ENCODE measurements around the gene GRAMD1C. TPM values are rescaled to one million over a fixed set of nuclear protein-coding genes. Genes with fewer than 3 reads are reported as not detected.

The GRAMD1C gene
- total RNA-seq, 2 donors from 2014 or later, result 0.32 to 0.56 TPM

DNA sequence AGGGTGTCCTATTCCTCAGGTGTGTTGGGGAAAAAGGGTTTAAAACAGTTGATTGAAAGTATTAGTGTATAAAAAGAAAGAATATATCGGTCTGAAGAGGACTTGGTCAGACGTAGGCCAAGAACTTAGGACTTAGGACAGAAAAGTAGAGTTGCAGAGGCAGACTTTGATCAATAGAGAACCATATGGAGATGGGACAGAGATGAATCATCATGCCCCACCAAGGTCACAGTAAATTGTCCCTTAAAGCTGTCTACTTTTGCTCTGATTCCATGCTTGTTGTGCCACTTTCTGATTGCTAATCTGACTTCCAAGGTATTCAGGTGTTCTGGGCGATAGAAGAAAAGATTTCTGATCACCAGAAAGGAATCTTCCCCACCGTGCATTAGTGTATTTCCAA, 56.3 kb downstream of the GRAMD1C start:
- Mint-ChIP-seq H3K4me1 (peaks cover 5% of the 10 kb centered on the region), H3K4me3 (no peak overlapping the region), H3K9me3 (no peaks in the 10 kb centered on the region), H3K36me3 (ENCODE audit: low read depth) (no peaks in the 10 kb centered on the region), H3K27ac (no peak overlapping the region), H3K27me3 (no peaks in the 10 kb centered on the region)
- no peak for ATAC-seq (replicated peaks)

DNA sequence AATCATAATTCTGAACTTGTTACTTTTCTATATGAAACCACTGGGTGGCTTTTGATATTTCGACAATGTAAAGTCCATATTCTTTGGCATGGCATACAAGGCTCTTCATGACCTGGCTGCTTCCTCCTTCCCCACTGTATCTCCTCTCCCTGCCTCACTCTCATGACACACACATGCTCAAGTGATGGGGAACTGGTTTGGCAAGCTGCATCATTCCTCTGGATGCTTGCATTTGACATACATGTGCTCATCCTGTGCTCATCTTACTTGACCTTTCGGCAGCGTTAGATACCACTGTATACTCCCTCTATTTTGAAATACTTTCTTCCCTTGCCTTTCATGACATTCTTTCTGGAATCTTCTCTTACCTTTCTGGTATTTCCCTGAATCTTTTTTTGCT, 57.4 kb downstream of the GRAMD1C start:
- H3K9me3 Mint-ChIP-seq, result no peaks in the 10 kb centered on the region
- H3K27ac Mint-ChIP-seq, result no peak overlapping the region
- H3K4me3 Mint-ChIP-seq, result no peak overlapping the region
- peaks cover 5% of the 10 kb centered on the region for H3K4me1 Mint-ChIP-seq
- no peak for ATAC-seq (replicated peaks)
- no peaks in the 10 kb centered on the region for H3K36me3 Mint-ChIP-seq (ENCODE audit: low read depth)
- no peaks in the 10 kb centered on the region for H3K27me3 Mint-ChIP-seq

DNA sequence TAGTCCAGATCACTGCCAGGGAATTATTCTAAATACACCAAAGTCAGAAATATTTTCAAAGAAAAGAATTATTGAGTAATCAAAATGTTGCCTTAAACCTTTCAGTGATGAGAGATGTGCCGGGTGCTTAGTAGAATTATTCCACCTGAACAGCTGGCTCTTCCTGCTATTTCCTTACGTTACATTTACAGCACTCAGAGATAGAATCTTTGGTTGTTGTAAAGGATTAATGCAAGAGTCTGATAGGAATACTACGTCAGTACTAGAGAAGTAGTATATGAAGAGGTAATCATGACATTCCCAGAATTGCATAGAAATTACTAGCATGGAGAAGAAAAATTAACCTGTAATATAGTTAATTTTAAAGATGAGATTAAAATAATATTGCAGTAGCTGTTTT, 58.3 kb downstream of the GRAMD1C start:
- ATAC-seq (replicated peaks), result no peak
- H3K27ac Mint-ChIP-seq, result no peak overlapping the region
- H3K27me3 Mint-ChIP-seq, result no peaks in the 10 kb centered on the region
- peaks cover 5% of the 10 kb centered on the region for H3K4me1 Mint-ChIP-seq
- no peaks in the 10 kb centered on the region for H3K9me3 Mint-ChIP-seq
- peak overlapping the region; percentile 41 for H3K4me3 Mint-ChIP-seq
- H3K36me3 Mint-ChIP-seq (ENCODE audit: low read depth), result no peaks in the 10 kb centered on the region

DNA sequence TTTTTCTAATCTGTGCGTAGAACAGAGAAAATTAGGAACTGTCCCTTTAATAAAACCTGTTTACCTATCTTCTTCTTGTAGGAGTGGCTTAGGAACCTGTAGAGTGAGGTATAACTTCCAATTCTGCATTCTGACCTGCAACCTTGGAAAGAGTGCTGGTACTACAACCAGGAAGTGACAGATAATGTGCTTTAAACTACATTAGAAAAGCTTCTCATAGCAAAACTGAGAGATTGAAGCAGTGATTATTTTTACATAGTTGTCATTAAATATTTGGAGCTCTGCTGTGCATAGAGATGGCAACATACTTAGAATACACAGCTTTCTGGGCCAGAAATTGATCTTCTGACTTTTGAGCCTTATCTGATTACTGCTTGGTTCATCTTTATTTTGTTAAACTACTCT, 58.8 kb downstream of the GRAMD1C start:
- peak; percentile 24 for ATAC-seq (replicated peaks)
- Mint-ChIP-seq H3K36me3 (ENCODE audit: low read depth) (no peaks in the 10 kb centered on the region), H3K27me3 (no peaks in the 10 kb centered on the region), H3K9me3 (no peaks in the 10 kb centered on the region), H3K27ac (no peak overlapping the region), H3K4me1 (peaks cover 5% of the 10 kb centered on the region), H3K4me3 (peak overlapping the region; percentile 41)

DNA sequence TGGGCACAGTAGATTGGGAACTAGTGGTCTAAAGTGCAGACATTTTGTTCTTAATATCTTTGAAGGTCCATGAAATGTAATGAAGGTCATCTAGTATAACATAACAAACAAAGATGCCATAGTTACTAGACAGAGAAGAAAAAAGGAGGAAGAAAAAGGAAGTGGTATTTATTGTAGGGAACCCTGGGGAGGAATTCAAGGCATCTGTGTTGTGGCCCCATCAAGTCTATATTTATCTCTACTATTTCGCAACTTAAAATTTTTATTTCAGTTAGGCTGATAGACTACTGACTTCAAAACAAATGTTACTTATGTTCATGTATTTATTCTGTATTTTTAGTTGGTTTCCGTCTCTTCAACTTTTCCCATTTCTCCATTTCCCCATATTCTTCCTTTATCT, 60.3 kb downstream of the GRAMD1C start:
- Mint-ChIP-seq H3K9me3 (no peaks in the 10 kb centered on the region), H3K36me3 (ENCODE audit: low read depth) (no peaks in the 10 kb centered on the region), H3K4me1 (peaks cover 5% of the 10 kb centered on the region), H3K4me3 (no peak overlapping the region), H3K27ac (no peak overlapping the region), H3K27me3 (peaks cover 4% of the 10 kb centered on the region)
- no peak for ATAC-seq (replicated peaks)

DNA sequence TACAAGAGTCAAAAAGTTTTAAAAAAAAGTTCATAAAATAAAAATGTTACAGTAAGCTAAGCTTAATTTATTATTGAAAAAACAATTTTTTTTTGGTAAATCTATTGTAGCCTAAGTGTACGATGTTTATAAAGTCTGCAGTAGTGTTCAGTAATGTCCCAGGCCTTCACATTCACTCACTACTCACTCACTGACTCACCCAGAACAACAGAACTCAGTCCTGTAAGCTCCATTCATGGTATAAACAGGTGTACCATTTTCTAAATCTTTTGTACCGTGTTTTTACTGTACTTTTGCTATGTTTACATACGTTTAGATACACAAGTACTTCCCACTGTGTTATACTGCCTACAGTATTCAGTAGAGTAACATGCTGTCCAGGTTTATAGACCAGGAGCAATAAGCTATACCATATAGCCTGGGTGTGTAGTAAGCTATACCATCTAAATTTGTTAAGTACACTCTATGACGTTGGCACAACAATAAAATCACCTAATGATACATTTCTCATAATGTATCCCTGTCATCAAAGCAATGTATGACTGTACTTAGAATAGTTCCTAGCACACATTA, 68.1 kb downstream of the GRAMD1C start:
- H3K9me3 Mint-ChIP-seq, result no peaks in the 10 kb centered on the region
- H3K36me3 Mint-ChIP-seq (ENCODE audit: low read depth), result no peaks in the 10 kb centered on the region
- no peaks in the 10 kb centered on the region for H3K4me1 Mint-ChIP-seq

DNA sequence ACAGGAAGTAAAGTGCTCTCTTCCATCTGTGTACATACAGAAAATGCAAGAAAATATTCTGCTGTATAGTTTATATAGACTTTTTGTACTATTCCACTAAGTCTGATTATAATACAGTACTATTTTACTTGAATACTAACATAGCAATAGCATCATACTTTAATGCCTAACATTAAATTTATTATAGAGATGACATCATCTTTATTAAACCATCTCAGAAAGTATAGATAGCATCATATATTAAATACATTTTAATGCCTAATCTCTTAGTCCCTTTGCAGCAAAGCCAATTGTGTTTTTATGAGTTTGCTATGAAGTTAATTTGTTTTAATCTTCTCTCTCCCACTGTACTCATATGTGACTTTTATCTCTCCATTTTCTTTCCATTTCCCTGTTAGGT, 69.5 kb downstream of the GRAMD1C start:
- no peak overlapping the region for H3K4me3 Mint-ChIP-seq
- H3K4me1 Mint-ChIP-seq, result no peaks in the 10 kb centered on the region
- H3K27ac Mint-ChIP-seq, result no peak overlapping the region
- H3K36me3 Mint-ChIP-seq (ENCODE audit: low read depth), result no peaks in the 10 kb centered on the region
- no peak for ATAC-seq (replicated peaks)
- peaks cover 3% of the 10 kb centered on the region for H3K27me3 Mint-ChIP-seq
- no peaks in the 10 kb centered on the region for H3K9me3 Mint-ChIP-seq

More for the DNA sequence above, 68.1 kb downstream of the GRAMD1C start:
- no peak for ATAC-seq (replicated peaks)
- Mint-ChIP-seq H3K27ac (no peak overlapping the region), H3K4me3 (no peak overlapping the region), H3K27me3 (peaks cover 4% of the 10 kb centered on the region)

DNA sequence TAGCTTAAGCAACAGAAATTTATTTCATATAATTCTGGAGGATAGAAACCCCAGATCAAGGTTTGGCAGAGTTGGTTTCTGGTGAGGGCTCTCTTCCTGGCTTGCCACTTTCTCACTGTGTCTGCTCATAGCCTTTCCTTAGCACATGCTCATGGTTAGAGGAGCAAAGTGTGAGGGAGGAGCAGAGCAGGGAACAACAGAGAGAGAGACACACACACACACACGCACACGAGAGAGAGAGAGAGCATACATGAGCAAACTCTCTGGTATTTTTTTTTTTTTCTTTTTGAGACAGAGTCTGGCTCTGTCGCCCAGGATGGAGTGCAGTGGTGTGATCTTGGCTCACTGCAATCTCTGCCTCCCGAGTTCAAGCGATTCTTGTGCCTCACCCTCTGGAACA, 72.4 kb downstream of the GRAMD1C start:
- Mint-ChIP-seq H3K36me3 (ENCODE audit: low read depth) (no peaks in the 10 kb centered on the region), H3K4me3 (no peak overlapping the region), H3K9me3 (no peaks in the 10 kb centered on the region), H3K27me3 (no peaks in the 10 kb centered on the region), H3K27ac (no peak overlapping the region), H3K4me1 (no peaks in the 10 kb centered on the region)
- no peak for ATAC-seq (replicated peaks)

DNA sequence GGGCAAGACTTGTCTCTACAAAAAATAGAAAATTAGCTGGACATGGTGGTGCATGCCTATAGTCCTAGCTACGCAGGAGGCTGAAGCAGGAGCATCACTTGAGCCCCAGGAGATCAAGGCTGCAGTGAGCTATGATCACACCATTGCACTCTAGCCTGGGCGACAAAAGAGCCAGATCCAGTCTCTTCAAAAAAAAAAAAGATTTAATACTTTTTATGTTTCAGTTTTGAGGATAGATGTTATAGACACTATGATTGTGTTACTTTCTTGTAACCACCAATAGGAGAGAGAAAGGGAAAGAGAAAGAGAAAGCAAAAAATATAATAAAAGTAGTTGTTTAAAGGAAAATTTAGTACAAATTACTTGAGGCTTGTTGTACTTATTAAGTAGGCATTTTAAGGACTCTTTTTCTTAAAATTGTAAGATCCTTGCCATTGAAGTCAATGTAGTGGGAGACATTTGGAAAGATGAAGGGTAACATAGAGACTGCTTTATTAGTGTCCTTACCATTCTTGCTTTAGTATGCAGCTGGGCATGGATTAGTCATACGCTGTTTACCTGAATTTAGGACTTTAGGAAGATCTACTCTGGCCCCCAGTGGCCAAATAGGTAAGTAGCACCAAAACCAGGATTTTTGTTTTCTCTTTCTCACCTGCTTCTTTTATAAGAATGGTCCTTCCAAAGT, 74.1 kb downstream of the GRAMD1C start:
- Mint-ChIP-seq H3K4me3 (peak overlapping the region; percentile 38), H3K4me1 (no peaks in the 10 kb centered on the region), H3K27me3 (no peaks in the 10 kb centered on the region), H3K27ac (peak overlapping the region; percentile 43), H3K9me3 (no peaks in the 10 kb centered on the region), H3K36me3 (ENCODE audit: low read depth) (no peaks in the 10 kb centered on the region)
- ATAC-seq (replicated peaks), result peak; percentile 96

DNA sequence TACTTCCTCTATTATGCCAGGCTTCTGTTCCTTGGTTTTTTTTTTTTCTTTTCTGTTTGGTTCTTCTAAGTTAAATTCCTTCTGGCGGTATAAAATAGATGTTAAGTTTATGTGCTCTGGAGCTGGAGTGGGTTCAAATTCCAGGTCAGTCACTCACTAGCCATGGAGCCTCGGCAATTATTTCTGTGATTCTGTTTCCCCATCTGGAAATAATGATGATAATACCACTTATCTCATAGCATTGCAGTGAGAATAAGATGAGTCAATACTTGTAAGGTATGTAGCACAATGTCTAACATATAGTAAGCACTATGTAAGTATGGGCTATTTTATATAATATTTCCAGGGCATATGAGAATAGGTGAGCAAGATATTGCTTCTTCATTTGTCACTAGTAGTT, 76.1 kb downstream of the GRAMD1C start:
- no peak for ATAC-seq (replicated peaks)
- Mint-ChIP-seq H3K4me1 (no peaks in the 10 kb centered on the region), H3K9me3 (no peaks in the 10 kb centered on the region), H3K36me3 (ENCODE audit: low read depth) (no peaks in the 10 kb centered on the region), H3K27me3 (no peaks in the 10 kb centered on the region), H3K4me3 (no peak overlapping the region), H3K27ac (no peak overlapping the region)

DNA sequence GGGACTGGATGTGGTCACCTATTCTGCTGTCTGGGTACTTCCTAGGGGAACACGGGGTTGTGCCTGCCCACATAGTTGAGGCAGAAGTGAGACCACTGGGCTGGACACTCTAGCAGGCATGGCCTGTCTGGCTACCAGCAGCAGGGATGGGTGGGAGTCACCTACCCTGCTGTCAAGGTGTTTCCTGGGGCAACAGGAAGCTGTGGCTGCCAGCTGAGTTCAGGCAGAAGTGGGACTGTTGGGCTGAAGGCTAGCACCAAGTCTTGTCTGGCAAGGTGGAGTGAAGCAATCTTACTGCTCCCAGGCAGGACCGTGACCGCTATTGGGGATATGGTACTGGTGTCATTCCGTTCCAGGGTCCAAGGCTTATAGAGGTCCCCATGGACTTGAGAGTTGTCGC, 89.0 kb downstream of the GRAMD1C start:
- H3K27ac Mint-ChIP-seq, result no peak overlapping the region
- H3K4me3 Mint-ChIP-seq, result no peak overlapping the region
- peaks cover 12% of the 10 kb centered on the region for H3K9me3 Mint-ChIP-seq
- no peak for ATAC-seq (replicated peaks)
- peaks cover 18% of the 10 kb centered on the region for H3K27me3 Mint-ChIP-seq
- no peaks in the 10 kb centered on the region for H3K4me1 Mint-ChIP-seq
- H3K36me3 Mint-ChIP-seq (ENCODE audit: low read depth), result no peaks in the 10 kb centered on the region

DNA sequence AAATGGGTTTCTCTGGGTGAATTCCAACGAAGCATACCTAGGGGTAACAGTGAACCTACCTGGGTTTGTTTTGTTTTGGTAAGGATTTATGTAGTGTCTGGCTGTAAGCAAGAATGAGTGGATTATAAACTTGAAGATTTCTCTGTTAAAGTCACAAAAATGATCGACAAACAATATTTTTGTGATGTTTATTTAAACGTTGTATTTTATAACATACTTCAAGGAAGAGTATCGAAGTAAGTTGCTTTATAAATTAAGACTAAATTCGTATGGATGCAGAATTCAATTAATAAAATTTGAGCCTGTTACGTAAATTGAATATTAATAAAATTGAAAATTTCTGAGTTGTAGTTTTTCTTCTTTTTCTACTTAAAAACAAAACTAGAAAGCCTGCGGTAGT, 108.2 kb downstream of the GRAMD1C start:
- H3K9me3 Mint-ChIP-seq, result no peaks in the 10 kb centered on the region
- no peaks in the 10 kb centered on the region for H3K36me3 Mint-ChIP-seq (ENCODE audit: low read depth)
- ATAC-seq (replicated peaks), result no peak
- peaks cover 11% of the 10 kb centered on the region for H3K27me3 Mint-ChIP-seq
- no peak overlapping the region for H3K27ac Mint-ChIP-seq
- H3K4me3 Mint-ChIP-seq, result peak overlapping the region; percentile 72
- H3K4me1 Mint-ChIP-seq, result peaks cover 4% of the 10 kb centered on the region

DNA sequence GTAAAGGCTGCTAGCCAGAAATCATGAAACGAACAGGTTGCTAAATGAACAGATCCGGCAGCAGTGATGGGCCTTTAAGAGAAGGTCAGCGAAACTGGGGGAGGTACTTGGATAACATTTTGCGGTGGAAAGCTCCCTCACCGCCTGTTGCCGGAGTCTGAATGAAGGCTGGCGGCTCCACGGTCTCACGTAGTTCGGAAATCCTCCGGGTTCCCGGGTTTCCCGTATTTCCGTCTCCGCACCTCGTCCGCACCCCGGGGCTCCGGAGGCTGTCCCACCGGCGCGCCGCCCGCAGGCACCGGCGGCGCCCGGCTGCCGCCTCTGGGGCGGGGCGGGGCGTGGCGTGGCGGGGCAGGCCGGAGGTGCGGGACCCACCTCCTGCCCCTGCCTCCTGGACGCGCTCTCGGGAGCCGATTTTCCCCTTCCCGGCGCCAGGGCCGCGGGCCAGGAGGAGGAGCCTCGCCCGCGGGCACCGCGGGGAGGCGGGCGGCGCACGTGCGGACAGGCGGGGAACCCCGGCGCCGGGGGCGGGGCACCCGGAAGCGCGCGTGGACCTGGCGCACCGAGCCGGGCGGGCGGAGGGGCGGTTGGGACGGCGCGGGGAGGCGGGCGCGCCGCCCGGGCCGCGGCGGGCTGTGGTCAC, 108.9 kb downstream of the GRAMD1C start, which contains the start of gene ZDHHC23:
Gene ZDHHC23, plus strand, starts transcription at position 642 of the 643 bp plus-strand sequence. CDS start 790 bp downstream, outside the sequence.
- ATAC-seq (replicated peaks), result peak; percentile 77
- Mint-ChIP-seq H3K4me3 (peak within 1 kb of the TSS; percentile 72), H3K27ac (no peak within 1 kb of the TSS), H3K9me3 (no peaks in the 10 kb centered on the region), H3K4me1 (peaks cover 8% of the 10 kb centered on the region), H3K36me3 (ENCODE audit: low read depth) (no peaks in the 10 kb centered on the region), H3K27me3 (peaks cover 8% of the 10 kb centered on the region)

DNA sequence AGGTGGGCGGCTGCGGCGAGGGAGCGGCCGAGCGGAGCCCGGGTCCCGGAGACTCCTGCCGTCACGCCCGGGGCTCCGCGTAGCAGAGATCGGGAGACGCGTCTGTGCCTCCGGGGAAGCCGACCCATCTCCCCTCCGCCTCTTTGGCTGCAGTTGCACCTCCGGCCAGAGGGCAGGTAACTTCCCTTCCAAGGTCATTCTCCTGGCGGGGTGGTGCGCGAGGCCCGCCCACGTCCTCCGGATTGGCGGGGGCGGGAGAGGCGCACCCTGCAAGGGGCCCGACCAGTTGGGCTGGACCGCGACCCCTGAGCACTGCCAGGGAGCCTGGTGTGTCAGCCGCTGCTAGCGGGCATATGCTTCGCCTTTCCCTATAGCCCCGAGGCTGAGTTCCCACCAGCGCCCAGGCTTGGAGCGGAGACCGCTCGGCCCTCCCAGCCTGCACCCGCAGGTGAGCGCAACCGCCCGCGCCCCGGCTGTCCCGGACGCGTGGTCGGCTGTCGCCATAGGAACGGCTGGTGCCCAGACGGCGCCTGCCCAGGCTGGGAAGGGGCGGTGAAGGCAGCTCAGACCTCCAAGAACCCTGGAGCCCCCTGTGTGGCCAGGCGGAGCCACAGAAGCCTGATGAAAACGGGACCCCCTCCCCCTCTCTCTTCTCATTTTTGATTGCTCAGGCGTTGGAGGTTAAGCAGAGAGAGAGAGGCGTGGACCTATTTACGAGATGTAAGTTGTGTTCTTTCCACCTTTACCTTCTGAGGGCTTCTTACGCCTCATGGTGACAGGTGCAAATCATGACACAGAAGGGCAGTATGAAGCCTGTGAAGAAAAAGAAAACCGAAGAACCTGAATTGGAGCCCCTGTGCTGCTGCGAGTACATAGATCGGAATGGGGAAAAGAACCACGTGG, 109.7 kb downstream of the GRAMD1C start:
- H3K4me3 Mint-ChIP-seq, result peak overlapping the region; percentile 54
- ATAC-seq (replicated peaks), result peak; percentile 51
- H3K4me1 Mint-ChIP-seq, result peaks cover 12% of the 10 kb centered on the region
- H3K27ac Mint-ChIP-seq, result no peak overlapping the region
- H3K9me3 Mint-ChIP-seq, result no peaks in the 10 kb centered on the region
- no peaks in the 10 kb centered on the region for H3K36me3 Mint-ChIP-seq (ENCODE audit: low read depth)
- H3K27me3 Mint-ChIP-seq, result peaks cover 5% of the 10 kb centered on the region

Data from activated T-helper 17 cell treated with anti-CD3 and anti-CD28 coated beads, Interleukin-2, amount 50 U/mL, for 72 hours (primary cell).